Epithelial cell of proximal tubule (primary cell): ENCODE measurements around the gene DDA1. TPM values are rescaled to one million over a fixed set of nuclear protein-coding genes. Genes with fewer than 3 reads are reported as not detected.
A peak's percentile ranks its signal among the peaks of the same experiment; 100 is the strongest.

Experiments
- DNase-seq: peaks from one replicate; pipeline ENCODE4 v3.0.0-alpha.2; 2011; ENCODE audit warnings: low read depth
- H3K4me3 ChIP-seq: 2 replicates; pipeline ENCODE4 v1.5.1; 2011; ENCODE audit warnings: low read depth, mild to moderate bottlenecking, low read length
- total RNA-seq: library from RNA; depleted of rRNA; stranded (reverse); fragments of >200 nt; gene quantifications from 2 replicates; pipeline ENCODE4 v1.2.3, GENCODE V29; 2015
- TF ChIP-seq, protein P1 (sequence below): conservative IDR thresholded peaks from 2 replicates; pipeline ENCODE4 v1.5.1; 2012; ENCODE audit warnings: low read depth, mild to moderate bottlenecking, low read length

DDA1 gene
- total RNA-seq, 1 donor from 2014 or later: 35.6 TPM

DNA sequence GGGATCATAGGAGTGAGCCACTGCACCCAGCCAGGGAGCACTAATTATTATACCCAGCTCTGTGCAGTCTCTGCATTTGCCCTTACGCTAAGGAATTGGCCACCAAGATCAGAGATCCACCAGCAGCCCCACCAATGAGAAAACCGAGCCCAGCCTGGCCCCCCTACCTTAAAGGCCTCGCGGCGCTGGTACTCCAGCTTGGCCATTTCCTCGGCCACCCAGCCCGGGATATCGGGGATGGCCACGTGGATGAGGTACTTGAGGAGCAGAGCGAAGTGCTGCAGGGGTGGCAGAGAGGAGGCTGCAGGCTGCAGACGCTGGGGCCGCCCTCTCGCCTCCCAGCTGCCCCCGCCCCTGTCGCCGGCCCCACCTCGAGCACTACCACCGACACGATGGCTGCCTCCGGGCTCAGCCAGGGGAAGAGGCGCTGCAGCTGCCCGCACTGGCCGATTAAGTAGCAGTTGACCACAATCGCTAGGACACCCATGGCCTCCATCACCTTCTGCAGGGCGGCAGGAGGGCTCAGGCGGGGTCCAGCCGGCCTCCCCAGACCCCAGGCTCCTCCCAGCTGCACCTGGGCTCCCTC, 17.8 kb downstream of the DDA1 start:
- DNase-seq: no peak
- no peak overlapping the region for H3K4me3 ChIP-seq
- TF ChIP-seq, protein P1, sequence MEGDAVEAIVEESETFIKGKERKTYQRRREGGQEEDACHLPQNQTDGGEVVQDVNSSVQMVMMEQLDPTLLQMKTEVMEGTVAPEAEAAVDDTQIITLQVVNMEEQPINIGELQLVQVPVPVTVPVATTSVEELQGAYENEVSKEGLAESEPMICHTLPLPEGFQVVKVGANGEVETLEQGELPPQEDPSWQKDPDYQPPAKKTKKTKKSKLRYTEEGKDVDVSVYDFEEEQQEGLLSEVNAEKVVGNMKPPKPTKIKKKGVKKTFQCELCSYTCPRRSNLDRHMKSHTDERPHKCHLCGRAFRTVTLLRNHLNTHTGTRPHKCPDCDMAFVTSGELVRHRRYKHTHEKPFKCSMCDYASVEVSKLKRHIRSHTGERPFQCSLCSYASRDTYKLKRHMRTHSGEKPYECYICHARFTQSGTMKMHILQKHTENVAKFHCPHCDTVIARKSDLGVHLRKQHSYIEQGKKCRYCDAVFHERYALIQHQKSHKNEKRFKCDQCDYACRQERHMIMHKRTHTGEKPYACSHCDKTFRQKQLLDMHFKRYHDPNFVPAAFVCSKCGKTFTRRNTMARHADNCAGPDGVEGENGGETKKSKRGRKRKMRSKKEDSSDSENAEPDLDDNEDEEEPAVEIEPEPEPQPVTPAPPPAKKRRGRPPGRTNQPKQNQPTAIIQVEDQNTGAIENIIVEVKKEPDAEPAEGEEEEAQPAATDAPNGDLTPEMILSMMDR: no peak

- TF ChIP-seq, protein P1: peak; percentile 24
- H3K4me3 ChIP-seq: peak overlapping the region; percentile 28
- no peak for DNase-seq
These were observed 18.5 kb downstream of the DDA1 start for GRCh38 chr19:17327654-17328516.

- TF ChIP-seq, protein P1: no peak
- peak overlapping the region; percentile 28 for H3K4me3 ChIP-seq
- no peak for DNase-seq
These were observed 19.4 kb downstream of the DDA1 start for GRCh38 chr19:17328517-17329365.

- no peak for DNase-seq
- no peak overlapping the region for H3K4me3 ChIP-seq
- TF ChIP-seq, protein P1: no peak
These were observed 20.3 kb downstream of the DDA1 start for GRCh38 chr19:17329366-17330261.

DNA sequence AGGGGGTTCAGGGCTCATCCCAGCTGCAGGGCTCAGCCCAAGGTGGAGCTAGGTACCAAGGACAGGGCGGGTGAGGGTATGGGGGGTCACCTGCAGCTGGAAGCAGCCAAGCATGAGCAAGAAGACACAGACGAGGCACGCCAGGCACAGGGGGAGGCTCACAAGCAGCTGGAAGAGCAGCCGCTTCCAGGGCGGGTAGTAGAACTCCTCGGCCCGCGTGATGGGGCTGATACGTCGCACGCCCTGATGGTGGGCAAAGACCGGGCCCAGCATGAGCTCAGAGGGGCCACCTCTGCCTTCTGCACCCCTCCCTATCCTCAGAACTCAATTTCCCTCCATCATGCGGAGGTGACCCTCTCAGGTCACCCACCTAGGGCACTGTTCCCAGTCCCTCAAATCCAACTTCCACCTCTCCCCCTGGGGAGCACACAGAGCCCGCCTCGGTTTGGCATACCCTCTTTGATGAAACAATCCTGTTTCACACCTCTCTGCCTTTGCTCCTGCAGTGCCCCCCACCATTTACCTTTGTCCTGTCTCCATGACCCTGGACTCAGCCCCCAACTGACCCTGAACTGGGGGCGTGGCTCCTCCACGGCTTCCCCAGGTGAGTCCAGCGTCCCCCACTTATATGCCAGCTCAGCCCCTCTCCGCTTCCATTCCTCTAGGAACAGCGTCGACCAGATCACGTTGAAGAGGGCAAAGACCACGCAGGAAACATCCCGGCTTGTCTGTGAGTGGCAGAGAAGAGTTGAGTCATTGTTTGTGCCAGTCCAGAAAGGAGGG, 21.1 kb downstream of the DDA1 start:
- TF ChIP-seq, protein P1: no peak
- H3K4me3 ChIP-seq: no peak overlapping the region
- DNase-seq: no peak

DNA sequence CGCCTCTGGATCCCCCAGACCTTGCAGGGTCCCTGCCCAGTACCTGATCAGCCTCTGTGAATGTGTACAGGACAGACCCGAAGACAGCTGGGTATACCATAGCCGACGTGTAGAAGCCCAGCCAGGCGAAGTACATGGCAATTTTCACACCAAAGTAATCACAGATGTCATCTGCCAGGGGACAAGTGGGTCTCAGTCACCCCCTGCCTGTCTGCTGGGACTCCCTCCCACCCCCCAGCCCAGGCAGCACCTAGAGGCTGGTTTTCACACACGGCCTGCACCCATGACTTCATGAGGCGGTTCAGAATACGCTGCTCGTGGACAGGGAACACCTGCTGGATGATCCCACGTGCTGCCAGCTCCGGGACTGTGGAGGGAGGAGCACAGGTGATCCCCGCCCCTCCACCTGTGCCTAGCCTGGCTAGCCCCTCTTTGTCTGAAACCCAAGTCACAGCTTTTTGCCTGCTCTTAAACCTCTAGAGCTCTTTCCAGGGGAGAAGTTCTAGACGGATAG, 21.7 kb downstream of the DDA1 start:
- DNase-seq: no peak
- TF ChIP-seq, protein P1: no peak
- no peak overlapping the region for H3K4me3 ChIP-seq
